GM12801 (cell line): Measurements from ENCODE around the gene SH3RF3.

Experiments
- CTCF ChIP-seq: IDR thresholded peaks from one replicate; pipeline ENCODE4 v1.5.1; 2011; ENCODE audit warnings: control low read depth; ENCODE audit not compliant: insufficient read length; ENCODE audit errors: extremely low read depth

The SH3RF3 gene

GRCh38 chr2:109487536-109487869 lies 358.5 kb downstream of the SH3RF3 start:
- no peak for TF ChIP-seq CTCF

- TF ChIP-seq CTCF = no peak
These were observed 359.1 kb downstream of the SH3RF3 start for GRCh38 chr2:109487871-109488655.

- TF ChIP-seq CTCF = no peak
These were observed 360.3 kb downstream of the SH3RF3 start for GRCh38 chr2:109489296-109489695.

- TF ChIP-seq CTCF = no peak
These were observed 364.4 kb downstream of the SH3RF3 start for GRCh38 chr2:109493176-109493935.

- TF ChIP-seq CTCF = no peak
These were observed 365.3 kb downstream of the SH3RF3 start for GRCh38 chr2:109494351-109494750.

- no peak for TF ChIP-seq CTCF
These were observed 368.5 kb downstream of the SH3RF3 start for GRCh38 chr2:109497463-109497862.

- no peak for TF ChIP-seq CTCF
These were observed 369.2 kb downstream of the SH3RF3 start for GRCh38 chr2:109497911-109498870.
